ENCODE results near the gene RALGPS2. TPM values are rescaled to one million over a fixed set of nuclear protein-coding genes. Genes with fewer than 3 reads are reported as not detected.

The RALGPS2 gene
- polyA plus RNA-seq, 1 of the 3 experiments (the other 2 are of a cell fraction): 5.1 TPM

GRCh38 chr1:178931858-178932551 lies 207.0 kb downstream of the RALGPS2 start:
- CTCF ChIA-PET: no interaction called here

More at GRCh38 chr1:178931858-178932551, 207.0 kb downstream of the RALGPS2 start:
- Histone ChIP-seq H3K4me2 (no peak overlapping the region), H3K9ac (no peak overlapping the region), H4K20me1 (ENCODE audit: insufficient read depth) (no peaks in the 10 kb centered on the region), H3K27ac (ENCODE audit: low read depth in 2 of 2, low read length in 1 of 2) (no peak overlapping the region), H3K4me1 (ENCODE audit: control insufficient read depth in 1 of 2, insufficient read depth in 2 of 2, low read depth in 1 of 2, low read length in 1 of 2) (no peaks in the 10 kb centered on the region; a peak in 1 of 4 replicates), H3K9me2 (no peaks in the 10 kb centered on the region), H3F3A (replicated peaks; ENCODE audit: insufficient read depth) (no peaks in the 10 kb centered on the region), H3K27me3 (ENCODE audit: insufficient read depth) (no peaks in the 10 kb centered on the region), H3K9me3 (no peaks in the 10 kb centered on the region), H3K36me3 (replicated peaks in 1 of 2; ENCODE audit: control insufficient read depth in 1 of 2, insufficient read depth in 2 of 2, low read length in 1 of 2) (no peaks in the 10 kb centered on the region), H2AFZ (ENCODE audit: low read depth) (no peak overlapping the region), H3K4me3 (ENCODE audit: low read depth in 2 of 2, low read length in 1 of 2) (no peak overlapping the region), H3K79me2 (ENCODE audit: insufficient read depth) (no peaks in the 10 kb centered on the region)
- TF ChIP-seq REST (IDR thresholded peaks at IDR 0.05; ENCODE audit: low read depth, low read length) (no peak), USF2 (IDR thresholded peaks at IDR 0.05; ENCODE audit: borderline replicate concordance, low read depth, low read length) (no peak), EP300 (IDR thresholded peaks at IDR 0.05; ENCODE audit: borderline replicate concordance in 1 of 2, low read depth in 1 of 2, low read length in 1 of 2) (no peak), IRF3 (IDR thresholded peaks at IDR 0.05; ENCODE audit: low read depth, low read length) (no peak), MXI1 (IDR thresholded peaks at IDR 0.05; ENCODE audit: low read depth, low read length) (no peak), YY1 (IDR thresholded peaks at IDR 0.05; ENCODE audit: low read depth) (no peak), NRF1 (IDR thresholded peaks at IDR 0.05; ENCODE audit: low read depth, low read length) (no peak), RCOR1 (IDR thresholded peaks at IDR 0.05; ENCODE audit: low read length) (no peak), USF1 (IDR thresholded peaks at IDR 0.05; ENCODE audit: borderline replicate concordance, low read depth) (no peak)
- 72% methylated on average over 9 of the region's 9 CpGs for WGBS (ENCODE audit: low lambda C conversion rate)
- POLR2A ChIA-PET: no interaction called here
- DNase-seq: no peak
